LNCaP clone FGC (cell line): ENCODE measurements around the gene ITCH.
"Not testable (repeated sequence)": the region's sequence is repeated elsewhere in the genome, so short reads cannot be mapped to it uniquely, and the experiment has no call there.

Source experiments
- DNase-seq: peaks from one replicate; pipeline ENCODE4 v3.0.0-alpha.2; 2011; ENCODE audit warnings: low read depth
- H3K4me3 ChIP-seq: 2 replicates; pipeline ENCODE4 v1.5.1; 2011; ENCODE audit warnings: mild to moderate bottlenecking, low read depth, low read length, control low read depth
- TF ChIP-seq, protein P1 (sequence below): IDR thresholded peaks from 2 replicates; pipeline ENCODE4 v1.5.1; 2012; ENCODE audit warnings: mild to moderate bottlenecking; ENCODE audit not compliant: control insufficient read depth, insufficient read depth; ENCODE audit errors: extremely low read depth

ITCH gene

GRCh38 chr20:34506480-34506879, 143.4 kb downstream of the ITCH start:
- TF ChIP-seq, protein P1, sequence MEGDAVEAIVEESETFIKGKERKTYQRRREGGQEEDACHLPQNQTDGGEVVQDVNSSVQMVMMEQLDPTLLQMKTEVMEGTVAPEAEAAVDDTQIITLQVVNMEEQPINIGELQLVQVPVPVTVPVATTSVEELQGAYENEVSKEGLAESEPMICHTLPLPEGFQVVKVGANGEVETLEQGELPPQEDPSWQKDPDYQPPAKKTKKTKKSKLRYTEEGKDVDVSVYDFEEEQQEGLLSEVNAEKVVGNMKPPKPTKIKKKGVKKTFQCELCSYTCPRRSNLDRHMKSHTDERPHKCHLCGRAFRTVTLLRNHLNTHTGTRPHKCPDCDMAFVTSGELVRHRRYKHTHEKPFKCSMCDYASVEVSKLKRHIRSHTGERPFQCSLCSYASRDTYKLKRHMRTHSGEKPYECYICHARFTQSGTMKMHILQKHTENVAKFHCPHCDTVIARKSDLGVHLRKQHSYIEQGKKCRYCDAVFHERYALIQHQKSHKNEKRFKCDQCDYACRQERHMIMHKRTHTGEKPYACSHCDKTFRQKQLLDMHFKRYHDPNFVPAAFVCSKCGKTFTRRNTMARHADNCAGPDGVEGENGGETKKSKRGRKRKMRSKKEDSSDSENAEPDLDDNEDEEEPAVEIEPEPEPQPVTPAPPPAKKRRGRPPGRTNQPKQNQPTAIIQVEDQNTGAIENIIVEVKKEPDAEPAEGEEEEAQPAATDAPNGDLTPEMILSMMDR = no peak
- no peak for DNase-seq
- H3K4me3 ChIP-seq = no peak overlapping the region

- no peak overlapping the region for H3K4me3 ChIP-seq
- no peak for DNase-seq
- TF ChIP-seq, protein P1 = no peak
Measured at GRCh38 chr20:34507702-34508413, 144.8 kb downstream of the ITCH start.

DNA sequence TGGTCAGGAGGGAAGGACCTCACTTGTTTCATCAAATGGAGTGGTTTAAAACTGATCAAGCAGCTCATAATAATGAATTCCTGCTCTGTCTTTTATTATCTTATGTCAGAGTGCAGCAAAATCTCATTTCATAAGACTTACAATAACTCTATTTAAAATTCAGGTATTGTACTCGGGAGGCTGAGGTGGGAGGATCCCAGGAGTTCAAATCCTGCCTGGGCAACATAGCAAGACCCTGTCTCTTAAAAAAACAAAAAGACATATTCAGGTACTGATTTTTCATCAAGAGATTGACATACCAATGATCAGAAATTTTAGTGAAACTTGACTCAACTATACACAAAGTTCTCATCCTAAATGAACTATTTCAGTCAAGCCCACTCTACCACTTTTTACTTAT, 147.5 kb downstream of the ITCH start:
- no peak for DNase-seq
- H3K4me3 ChIP-seq = no peak overlapping the region
- TF ChIP-seq, protein P1 = no peak

GRCh38 chr20:34511891-34512265, 148.8 kb downstream of the ITCH start:
- DNase-seq = no peak
- TF ChIP-seq, protein P1 = no peak
- H3K4me3 ChIP-seq = no peak overlapping the region

GRCh38 chr20:34512266-34512954, 149.3 kb downstream of the ITCH start:
- no peak for DNase-seq
- TF ChIP-seq, protein P1 = no peak
- no peak overlapping the region for H3K4me3 ChIP-seq

DNA sequence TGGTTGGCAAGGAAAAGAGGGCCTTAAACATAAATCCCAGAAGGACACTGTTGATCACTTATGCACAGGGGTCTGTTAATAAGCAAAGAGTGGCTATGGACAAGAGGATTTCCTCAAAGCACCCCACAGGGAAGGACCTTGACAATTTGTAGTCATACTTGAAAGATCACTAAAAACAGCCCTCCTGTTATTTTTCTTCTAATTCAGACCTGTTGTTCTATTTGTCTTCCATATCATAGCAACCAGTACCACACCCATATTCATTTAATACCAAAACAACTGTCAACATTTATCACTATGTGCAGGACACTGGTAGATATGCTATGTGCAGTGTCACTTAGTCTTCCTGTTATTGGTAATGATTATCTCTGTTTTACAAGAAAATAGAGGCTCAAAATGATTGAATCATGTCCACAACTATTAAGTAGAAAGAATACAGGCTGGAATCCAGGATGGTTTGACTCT, 149.9 kb downstream of the ITCH start:
- H3K4me3 ChIP-seq = no peak overlapping the region
- TF ChIP-seq, protein P1 = no peak
- no peak for DNase-seq

DNA sequence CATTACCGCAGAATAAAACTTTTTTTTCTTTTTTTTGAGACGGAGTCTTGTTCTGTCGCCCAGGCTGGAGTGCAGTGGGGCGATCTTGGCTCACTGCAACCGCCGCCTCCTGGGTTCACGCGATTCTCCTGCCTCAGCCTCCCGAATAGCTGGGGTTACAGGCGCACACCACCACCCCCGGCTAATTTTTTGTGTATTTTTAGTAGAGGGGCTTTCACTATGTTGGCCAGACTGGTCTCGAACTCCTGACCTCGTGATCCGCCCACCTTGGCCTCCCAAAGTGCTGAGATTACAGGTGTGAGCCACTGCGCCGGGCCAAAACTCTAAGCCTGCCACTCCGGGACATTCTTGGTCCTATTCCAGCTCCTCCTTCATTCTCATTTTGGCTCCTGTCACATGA, 151.0 kb downstream of the ITCH start:
- not testable (repeated sequence) for DNase-seq, H3K4me3 ChIP-seq
